ENCODE measurements around the gene GTF2I.
"Not testable (repeated sequence)": the region's sequence is repeated elsewhere in the genome, so short reads cannot be mapped to it uniquely, and the experiment has no call there.

GTF2I gene

DNA sequence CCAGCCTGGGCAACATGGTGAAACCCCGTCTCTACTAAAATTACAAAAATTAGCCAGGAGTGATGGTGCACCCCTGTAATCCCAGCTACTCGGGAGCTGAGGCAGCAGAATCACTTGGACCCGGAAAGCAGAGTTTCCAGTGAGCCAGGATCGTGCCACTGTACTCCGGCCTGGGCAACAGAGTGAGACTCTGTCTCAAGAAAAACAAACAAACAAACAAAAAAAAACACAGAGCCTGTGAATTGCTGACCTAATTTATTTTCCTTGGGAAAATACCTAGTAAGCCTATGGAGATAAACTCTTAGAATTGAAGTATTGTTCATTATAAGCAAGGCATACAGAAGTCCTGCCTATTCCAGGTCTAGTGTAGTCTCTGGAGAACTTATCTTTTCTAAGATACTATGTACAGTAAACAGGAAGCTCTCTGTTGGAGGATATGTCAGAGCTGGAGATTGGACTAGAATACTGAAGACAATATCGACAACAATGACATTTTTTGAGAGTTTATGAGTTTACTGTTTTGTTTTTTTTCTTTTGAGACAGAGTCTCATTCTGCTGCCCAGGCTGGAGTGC is 14.9 kb downstream of the GTF2I start:
- no peak overlapping the region for H3K4me3 ChIP-seq (ENCODE audit: insufficient read length, low read depth)
- H3K36me3 ChIP-seq (ENCODE audit: insufficient read depth, insufficient read length, low read length), result peaks cover 11% of the 10 kb centered on the region
- H3K9ac ChIP-seq (ENCODE audit: insufficient read length, low read depth), result no peak overlapping the region
- no peaks in the 10 kb centered on the region for H3K9me3 ChIP-seq (ENCODE audit: insufficient read depth, low read length)
- no peak for TF ChIP-seq ZNF274 (IDR thresholded peaks at IDR 0.05; ENCODE audit: low read depth, low read length)
- TF ChIP-seq YY1 (IDR thresholded peaks at IDR 0.05; ENCODE audit: insufficient read depth, insufficient read length), result no peak
- TF ChIP-seq SUZ12 (IDR thresholded peaks at IDR 0.05; ENCODE audit: extremely low read depth, insufficient read depth, insufficient read length), result no peak
- no peak for DNase-seq (ENCODE audit: low read depth, low spot score)
- no peaks in the 10 kb centered on the region for H3K4me1 ChIP-seq (ENCODE audit: insufficient read depth, insufficient read length)
- H3K27me3 ChIP-seq (ENCODE audit: insufficient read depth, insufficient read length), result no peaks in the 10 kb centered on the region

DNA sequence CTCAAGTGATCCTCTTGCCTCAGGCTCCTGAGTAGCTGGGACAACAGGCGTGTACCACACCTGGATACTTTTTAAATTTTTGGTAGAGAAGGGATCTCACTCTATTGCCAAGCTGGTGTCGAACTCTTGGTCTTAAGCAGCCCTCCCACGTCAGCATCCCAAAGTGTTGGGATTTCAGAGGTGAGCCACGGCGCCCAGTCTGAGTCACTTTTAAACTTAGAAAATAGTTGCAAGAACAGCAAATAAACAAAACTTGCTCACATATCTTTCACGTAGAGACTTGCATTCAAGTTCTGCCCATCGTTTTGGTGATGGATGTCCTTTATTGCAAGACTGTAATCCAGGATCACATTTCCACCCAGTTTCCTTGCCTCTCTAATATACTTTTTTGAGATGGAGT is 16.6 kb downstream of the GTF2I start:
- Histone ChIP-seq H3K27me3 (ENCODE audit: insufficient read depth, insufficient read length) (no peaks in the 10 kb centered on the region), H3K4me3 (ENCODE audit: insufficient read length, low read depth) (no peak overlapping the region), H3K36me3 (ENCODE audit: insufficient read depth, insufficient read length, low read length) (peaks cover 11% of the 10 kb centered on the region), H3K9ac (ENCODE audit: insufficient read length, low read depth) (no peak overlapping the region), H3K4me1 (ENCODE audit: insufficient read depth, insufficient read length) (no peaks in the 10 kb centered on the region), H3K9me3 (ENCODE audit: insufficient read depth, low read length) (no peaks in the 10 kb centered on the region)
- no peak for DNase-seq (ENCODE audit: low read depth, low spot score)
- TF ChIP-seq ZNF274 (IDR thresholded peaks at IDR 0.05; ENCODE audit: low read depth, low read length) (no peak), SUZ12 (IDR thresholded peaks at IDR 0.05; ENCODE audit: extremely low read depth, insufficient read depth, insufficient read length) (no peak), YY1 (IDR thresholded peaks at IDR 0.05; ENCODE audit: insufficient read depth, insufficient read length) (no peak)

DNA sequence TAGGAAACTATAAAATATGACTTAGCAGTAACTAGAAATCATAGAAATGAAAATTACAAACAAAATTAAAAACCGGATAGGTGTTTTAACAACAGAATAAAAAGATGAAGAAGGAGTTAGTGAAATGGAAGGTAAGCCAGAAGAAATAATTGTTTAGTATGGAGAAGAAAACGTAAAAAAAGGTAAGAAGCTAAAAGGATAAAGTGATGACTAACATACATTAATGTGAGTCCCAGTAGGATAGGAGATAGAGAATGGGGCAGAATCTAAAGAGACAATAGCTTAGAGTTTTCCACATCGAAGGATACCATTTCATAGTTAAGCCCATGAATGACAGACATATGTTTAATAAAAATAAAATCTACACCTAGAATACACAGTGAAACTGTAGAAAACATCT is 25.3 kb downstream of the GTF2I start:
- no peak for TF ChIP-seq ZNF274 (IDR thresholded peaks at IDR 0.05; ENCODE audit: low read depth, low read length)
- no peaks in the 10 kb centered on the region for H3K27me3 ChIP-seq (ENCODE audit: insufficient read depth, insufficient read length)
- H3K4me1 ChIP-seq (ENCODE audit: insufficient read depth, insufficient read length), result no peaks in the 10 kb centered on the region
- H3K9me3 ChIP-seq (ENCODE audit: insufficient read depth, low read length), result no peaks in the 10 kb centered on the region
- peaks cover 17% of the 10 kb centered on the region for H3K36me3 ChIP-seq (ENCODE audit: insufficient read depth, insufficient read length, low read length)
- no peak for DNase-seq (ENCODE audit: low read depth, low spot score)
- H3K9ac ChIP-seq (ENCODE audit: insufficient read length, low read depth), result no peak overlapping the region
- H3K4me3 ChIP-seq (ENCODE audit: insufficient read length, low read depth), result no peak overlapping the region

DNA sequence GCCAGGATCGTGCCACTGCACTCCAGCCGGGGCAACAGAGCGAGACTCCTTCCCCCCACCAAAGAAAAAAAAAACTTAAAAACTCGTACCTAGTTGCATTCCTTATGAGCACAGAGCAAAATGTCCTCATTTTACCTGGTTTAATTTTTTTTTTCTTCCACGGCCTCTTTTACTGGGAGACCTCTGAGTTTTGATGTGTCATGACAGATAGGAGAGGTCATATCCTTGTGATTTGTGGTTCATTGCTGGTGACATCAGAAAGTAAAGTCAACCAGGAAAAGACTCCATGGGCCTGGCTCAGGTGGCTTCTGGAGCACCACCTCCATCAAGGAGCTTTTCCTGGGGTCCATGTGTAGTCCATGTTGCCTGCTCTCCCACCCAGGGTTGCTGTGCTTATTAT is 26.3 kb downstream of the GTF2I start:
- no peak for TF ChIP-seq YY1 (IDR thresholded peaks at IDR 0.05; ENCODE audit: insufficient read depth, insufficient read length)
- no peak for TF ChIP-seq SUZ12 (IDR thresholded peaks at IDR 0.05; ENCODE audit: extremely low read depth, insufficient read depth, insufficient read length)
- no peak for TF ChIP-seq ZNF274 (IDR thresholded peaks at IDR 0.05; ENCODE audit: low read depth, low read length)
- Histone ChIP-seq H3K4me1 (ENCODE audit: insufficient read depth, insufficient read length) (no peaks in the 10 kb centered on the region), H3K9me3 (ENCODE audit: insufficient read depth, low read length) (no peaks in the 10 kb centered on the region), H3K4me3 (ENCODE audit: insufficient read length, low read depth) (no peak overlapping the region), H3K27me3 (ENCODE audit: insufficient read depth, insufficient read length) (no peaks in the 10 kb centered on the region), H3K36me3 (ENCODE audit: insufficient read depth, insufficient read length, low read length) (peaks cover 22% of the 10 kb centered on the region), H3K9ac (ENCODE audit: insufficient read length, low read depth) (no peak overlapping the region)
- no peak for DNase-seq (ENCODE audit: low read depth, low spot score)

DNA sequence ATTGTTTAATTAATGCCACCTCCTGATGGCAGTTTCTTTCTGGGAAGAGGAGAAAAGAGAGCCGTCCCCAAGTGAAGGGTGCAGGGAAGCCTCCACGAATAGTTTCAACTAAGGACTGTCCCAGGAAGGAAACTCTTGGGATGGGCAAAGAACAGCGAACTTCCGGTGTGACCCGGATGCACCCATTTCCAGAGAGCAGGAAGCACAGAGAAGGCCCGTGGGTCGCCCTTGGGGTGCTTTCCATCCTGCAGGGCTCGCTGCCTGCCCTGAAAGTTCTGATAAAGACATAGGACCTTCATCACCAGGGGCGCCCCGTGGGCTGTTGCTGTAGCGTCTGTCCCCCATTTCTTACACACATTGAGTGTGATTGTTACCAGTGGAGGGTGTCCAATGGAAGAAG is 27.0 kb downstream of the GTF2I start:
- Histone ChIP-seq H3K27me3 (ENCODE audit: insufficient read depth, insufficient read length) (no peaks in the 10 kb centered on the region), H3K36me3 (ENCODE audit: insufficient read depth, insufficient read length, low read length) (peaks cover 24% of the 10 kb centered on the region), H3K9me3 (ENCODE audit: insufficient read depth, low read length) (no peaks in the 10 kb centered on the region), H3K9ac (ENCODE audit: insufficient read length, low read depth) (no peak overlapping the region), H3K4me1 (ENCODE audit: insufficient read depth, insufficient read length) (no peaks in the 10 kb centered on the region), H3K4me3 (ENCODE audit: insufficient read length, low read depth) (no peak overlapping the region)
- DNase-seq (ENCODE audit: low read depth, low spot score), result no peak
- no peak for TF ChIP-seq ZNF274 (IDR thresholded peaks at IDR 0.05; ENCODE audit: low read depth, low read length)
- no peak for TF ChIP-seq YY1 (IDR thresholded peaks at IDR 0.05; ENCODE audit: insufficient read depth, insufficient read length)
- no peak for TF ChIP-seq SUZ12 (IDR thresholded peaks at IDR 0.05; ENCODE audit: extremely low read depth, insufficient read depth, insufficient read length)

DNA sequence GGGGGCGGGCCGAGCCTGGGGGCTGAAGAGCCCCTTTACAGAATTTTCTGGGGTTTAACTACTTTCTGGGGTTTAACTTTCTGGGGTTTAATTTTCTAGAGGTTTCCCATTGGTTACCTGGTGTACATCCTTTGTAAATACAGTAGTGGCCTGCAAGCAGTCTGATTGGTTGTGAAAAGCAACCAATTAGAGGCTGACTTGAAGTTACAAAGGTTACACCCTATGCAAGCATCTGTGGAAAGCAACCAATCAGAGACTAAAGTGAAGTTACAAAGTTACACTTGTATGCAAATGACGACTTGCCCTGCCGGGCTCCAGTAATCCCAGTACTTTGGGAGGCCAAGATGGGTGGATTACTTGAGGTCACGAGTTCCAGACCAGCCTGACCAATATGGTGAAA is 27.4 kb downstream of the GTF2I start:
- no peak for DNase-seq (ENCODE audit: low read depth, low spot score)
- H3K9ac ChIP-seq (ENCODE audit: insufficient read length, low read depth), result no peak overlapping the region
- TF ChIP-seq YY1 (IDR thresholded peaks at IDR 0.05; ENCODE audit: insufficient read depth, insufficient read length), result no peak
- no peak for TF ChIP-seq ZNF274 (IDR thresholded peaks at IDR 0.05; ENCODE audit: low read depth, low read length)
- no peak for TF ChIP-seq SUZ12 (IDR thresholded peaks at IDR 0.05; ENCODE audit: extremely low read depth, insufficient read depth, insufficient read length)
- no peak overlapping the region for H3K4me3 ChIP-seq (ENCODE audit: insufficient read length, low read depth)
- H3K9me3 ChIP-seq (ENCODE audit: insufficient read depth, low read length), result no peaks in the 10 kb centered on the region
- no peaks in the 10 kb centered on the region for H3K27me3 ChIP-seq (ENCODE audit: insufficient read depth, insufficient read length)
- H3K4me1 ChIP-seq (ENCODE audit: insufficient read depth, insufficient read length), result no peaks in the 10 kb centered on the region
- peaks cover 27% of the 10 kb centered on the region for H3K36me3 ChIP-seq (ENCODE audit: insufficient read depth, insufficient read length, low read length)

DNA sequence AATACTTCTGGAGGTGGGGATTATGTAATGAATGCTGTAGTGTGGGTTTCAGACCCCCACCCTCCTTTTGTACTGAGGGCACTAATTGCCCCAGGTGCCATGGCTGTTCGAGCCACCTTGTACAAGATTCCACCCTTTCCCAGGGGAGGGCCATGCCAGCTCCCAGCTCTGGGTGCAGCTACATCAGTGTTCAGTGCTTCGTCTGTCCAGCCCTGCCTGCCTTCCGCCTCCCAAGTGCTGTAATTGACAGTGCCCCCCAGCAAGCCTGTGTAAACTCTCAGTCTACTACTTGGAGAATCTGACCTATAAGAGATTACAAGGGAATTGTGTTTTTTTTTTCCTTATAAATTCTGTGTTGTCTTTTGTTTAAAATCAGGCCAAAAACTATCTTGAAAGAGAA is 33.0 kb downstream of the GTF2I start:
- peaks cover 58% of the 10 kb centered on the region for H3K36me3 ChIP-seq (ENCODE audit: insufficient read depth, insufficient read length, low read length)
- DNase-seq (ENCODE audit: low read depth, low spot score), result no peak
- no peak overlapping the region for H3K4me3 ChIP-seq (ENCODE audit: insufficient read length, low read depth)
- no peak overlapping the region for H3K9ac ChIP-seq (ENCODE audit: insufficient read length, low read depth)
- H3K9me3 ChIP-seq (ENCODE audit: insufficient read depth, low read length), result no peaks in the 10 kb centered on the region
- no peaks in the 10 kb centered on the region for H3K27me3 ChIP-seq (ENCODE audit: insufficient read depth, insufficient read length)
- no peak for TF ChIP-seq SUZ12 (IDR thresholded peaks at IDR 0.05; ENCODE audit: extremely low read depth, insufficient read depth, insufficient read length)
- no peak for TF ChIP-seq ZNF274 (IDR thresholded peaks at IDR 0.05; ENCODE audit: low read depth, low read length)
- TF ChIP-seq YY1 (IDR thresholded peaks at IDR 0.05; ENCODE audit: insufficient read depth, insufficient read length), result no peak
- no peaks in the 10 kb centered on the region for H3K4me1 ChIP-seq (ENCODE audit: insufficient read depth, insufficient read length)

DNA sequence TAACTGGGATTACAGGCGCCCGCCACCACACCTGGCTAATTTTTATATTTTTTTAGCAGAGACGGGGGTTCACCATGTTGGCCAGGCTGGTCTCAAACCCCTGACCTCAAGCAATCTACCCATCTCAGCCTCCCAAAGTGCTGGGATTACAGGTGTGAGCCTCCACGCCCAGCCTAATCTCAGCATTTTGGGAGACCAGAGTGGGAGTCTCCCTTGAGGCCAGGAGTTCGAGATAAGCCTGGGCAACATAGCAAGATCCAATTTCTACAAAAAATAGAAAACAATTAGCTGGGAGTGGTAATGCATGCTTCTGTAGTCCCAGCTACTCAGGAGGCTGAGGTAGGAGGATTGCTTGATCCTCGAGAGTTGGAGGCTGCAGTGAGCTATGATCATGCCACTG is 46.9 kb downstream of the GTF2I start:
- not testable (repeated sequence) for H3K4me3 ChIP-seq (ENCODE audit: insufficient read length, low read depth); H3K9ac ChIP-seq (ENCODE audit: insufficient read length, low read depth); H3K27me3 ChIP-seq (ENCODE audit: insufficient read depth, insufficient read length); H3K4me1 ChIP-seq (ENCODE audit: insufficient read depth, insufficient read length); H3K9me3 ChIP-seq (ENCODE audit: insufficient read depth, low read length); DNase-seq (ENCODE audit: low read depth, low spot score)
- peaks cover 82% of the 10 kb centered on the region for H3K36me3 ChIP-seq (ENCODE audit: insufficient read depth, insufficient read length, low read length)

All from NT2/D1 (cell line).